Neuron (in vitro differentiated cells): Measurements from ENCODE around the gene KRTAP10-9.
"Not testable (repeated sequence)": the region's sequence is repeated elsewhere in the genome, so short reads cannot be mapped to it uniquely, and the experiment has no call there.

ENCODE experiments used
- H2AFZ ChIP-seq: one replicate; pipeline ENCODE4 v1.6.1; 2013; ENCODE audit warnings: low read depth, mild to moderate bottlenecking, inconsistent platforms, low read length, moderate library complexity
- H3K27me3 ChIP-seq: one replicate; pipeline ENCODE4 v1.6.1; 2013; ENCODE audit warnings: low read length; ENCODE audit not compliant: insufficient read depth
- H3K36me3 ChIP-seq: one replicate; pipeline ENCODE4 v1.6.1; 2013; ENCODE audit warnings: low read length; ENCODE audit not compliant: insufficient read depth
- H3K4me1 ChIP-seq: one replicate; pipeline ENCODE4 v1.6.1; 2013; ENCODE audit warnings: low read length; ENCODE audit not compliant: insufficient read depth
- H3K4me3 ChIP-seq: 2 replicates; pipeline ENCODE4 v1.5.1; 2013; ENCODE audit warnings: mild to moderate bottlenecking, low read length, moderate library complexity
- H3K9me3 ChIP-seq: one replicate; pipeline ENCODE4 v1.6.1; 2013; ENCODE audit warnings: low read length

Gene KRTAP10-9

DNA sequence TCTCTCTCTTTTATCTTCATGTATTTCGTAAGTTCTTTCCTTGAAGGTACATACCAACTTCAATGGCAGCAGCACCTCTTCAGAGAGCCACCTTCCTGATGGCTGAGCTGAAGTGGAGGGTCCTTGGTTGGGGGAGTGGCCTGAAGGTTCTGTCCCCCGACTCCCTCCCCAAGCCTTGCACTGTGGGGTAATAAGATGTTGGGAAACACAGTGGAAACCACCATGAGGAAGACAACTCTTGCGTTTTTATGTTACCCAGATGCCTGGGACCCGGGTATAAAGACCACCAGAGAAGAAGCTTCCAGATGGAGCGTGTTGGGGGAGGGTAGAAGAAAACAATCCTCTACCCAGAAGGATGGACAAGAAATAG lies 31.6 kb downstream of the KRTAP10-9 start:
- Histone ChIP-seq H3K36me3 (no peaks in the 10 kb centered on the region), H2AFZ (no peak overlapping the region), H3K27me3 (no peaks in the 10 kb centered on the region)

DNA sequence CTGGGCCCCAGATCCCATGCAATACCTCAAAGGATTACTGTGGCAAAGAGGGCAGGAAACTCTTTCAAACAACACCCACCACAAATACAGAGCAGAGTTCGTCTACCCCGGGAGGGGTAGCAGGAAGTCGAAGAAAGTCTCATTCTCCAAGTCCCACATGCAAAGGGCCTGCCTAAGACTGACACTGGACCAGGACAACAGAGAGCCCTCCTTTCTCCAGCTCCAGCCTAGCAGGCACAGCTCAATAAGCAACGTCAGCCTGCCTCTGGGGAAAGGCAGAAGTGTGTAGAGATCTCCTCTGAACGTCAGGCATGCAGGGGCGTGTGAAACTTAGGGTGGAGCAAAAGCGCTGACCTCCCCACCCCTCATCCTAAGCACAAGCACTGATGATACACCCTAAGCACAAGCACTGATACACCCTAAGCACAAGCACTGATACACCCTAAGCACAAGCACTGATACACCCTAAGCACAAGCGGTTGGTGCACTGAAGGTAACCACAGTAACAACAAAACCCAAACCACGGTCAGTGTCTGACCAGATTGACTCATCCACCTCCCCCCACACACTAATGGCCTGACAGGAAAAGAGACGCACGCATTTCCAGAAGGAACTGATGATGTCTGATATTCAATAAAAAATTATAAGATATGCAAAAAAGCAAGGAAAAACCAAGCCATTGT lies 32.2 kb downstream of the KRTAP10-9 start:
- H3K9me3 ChIP-seq, result no peaks in the 10 kb centered on the region
- no peak overlapping the region for H3K4me3 ChIP-seq
- no peak overlapping the region for H2AFZ ChIP-seq
- no peaks in the 10 kb centered on the region for H3K36me3 ChIP-seq
- no peaks in the 10 kb centered on the region for H3K4me1 ChIP-seq
- H3K27me3 ChIP-seq, result no peaks in the 10 kb centered on the region

More for the DNA sequence above, 31.6 kb downstream of the KRTAP10-9 start:
- no peaks in the 10 kb centered on the region for H3K4me1 ChIP-seq
- no peak overlapping the region for H3K4me3 ChIP-seq
- no peaks in the 10 kb centered on the region for H3K9me3 ChIP-seq

DNA sequence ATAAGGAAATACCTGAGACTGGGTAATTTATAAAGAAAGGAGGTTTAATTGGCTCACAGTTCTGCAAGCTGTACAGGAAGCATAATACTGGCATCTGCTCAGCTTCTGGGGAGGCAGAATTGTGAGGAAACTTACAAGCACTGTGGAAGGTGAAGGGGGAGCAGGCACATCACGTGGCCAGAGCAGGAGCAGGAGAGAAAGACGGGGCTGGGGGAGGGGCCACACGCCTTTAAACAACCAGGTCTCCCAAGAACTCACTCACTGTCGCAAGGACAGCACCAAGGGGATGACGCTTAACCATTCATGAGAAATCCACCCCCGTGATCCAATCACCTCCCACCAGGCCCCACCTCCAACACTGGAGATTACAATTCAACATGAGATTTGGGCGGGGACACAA lies 34.7 kb downstream of the KRTAP10-9 start:
- H3K36me3 ChIP-seq, H3K27me3 ChIP-seq, H3K4me3 ChIP-seq, H3K4me1 ChIP-seq, H3K9me3 ChIP-seq, H2AFZ ChIP-seq: not testable (repeated sequence)

DNA sequence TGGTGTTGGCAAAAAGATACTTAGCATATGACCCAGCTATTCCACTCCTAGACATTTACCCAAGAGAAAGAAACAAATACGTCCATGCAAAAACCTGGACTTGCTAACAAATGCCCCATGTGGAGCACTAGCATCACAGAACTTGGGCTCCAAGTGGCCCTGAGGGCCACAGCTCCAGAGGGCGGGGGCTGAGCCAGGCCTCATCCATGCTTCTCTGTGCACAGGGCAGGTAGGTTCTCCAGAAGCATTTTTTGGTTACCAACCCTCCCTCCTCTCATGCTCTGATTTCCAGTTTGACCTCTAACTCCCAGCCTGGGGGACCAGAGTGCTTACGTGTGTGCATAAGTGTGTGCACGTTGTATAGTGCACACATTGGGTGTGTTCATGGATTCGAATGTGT lies 37.8 kb downstream of the KRTAP10-9 start:
- H3K4me1 ChIP-seq, result no peaks in the 10 kb centered on the region
- H3K4me3 ChIP-seq, result no peak overlapping the region
- no peak overlapping the region for H2AFZ ChIP-seq
- no peaks in the 10 kb centered on the region for H3K36me3 ChIP-seq
- H3K27me3 ChIP-seq, result no peaks in the 10 kb centered on the region
- H3K9me3 ChIP-seq, result peaks cover 2% of the 10 kb centered on the region

DNA sequence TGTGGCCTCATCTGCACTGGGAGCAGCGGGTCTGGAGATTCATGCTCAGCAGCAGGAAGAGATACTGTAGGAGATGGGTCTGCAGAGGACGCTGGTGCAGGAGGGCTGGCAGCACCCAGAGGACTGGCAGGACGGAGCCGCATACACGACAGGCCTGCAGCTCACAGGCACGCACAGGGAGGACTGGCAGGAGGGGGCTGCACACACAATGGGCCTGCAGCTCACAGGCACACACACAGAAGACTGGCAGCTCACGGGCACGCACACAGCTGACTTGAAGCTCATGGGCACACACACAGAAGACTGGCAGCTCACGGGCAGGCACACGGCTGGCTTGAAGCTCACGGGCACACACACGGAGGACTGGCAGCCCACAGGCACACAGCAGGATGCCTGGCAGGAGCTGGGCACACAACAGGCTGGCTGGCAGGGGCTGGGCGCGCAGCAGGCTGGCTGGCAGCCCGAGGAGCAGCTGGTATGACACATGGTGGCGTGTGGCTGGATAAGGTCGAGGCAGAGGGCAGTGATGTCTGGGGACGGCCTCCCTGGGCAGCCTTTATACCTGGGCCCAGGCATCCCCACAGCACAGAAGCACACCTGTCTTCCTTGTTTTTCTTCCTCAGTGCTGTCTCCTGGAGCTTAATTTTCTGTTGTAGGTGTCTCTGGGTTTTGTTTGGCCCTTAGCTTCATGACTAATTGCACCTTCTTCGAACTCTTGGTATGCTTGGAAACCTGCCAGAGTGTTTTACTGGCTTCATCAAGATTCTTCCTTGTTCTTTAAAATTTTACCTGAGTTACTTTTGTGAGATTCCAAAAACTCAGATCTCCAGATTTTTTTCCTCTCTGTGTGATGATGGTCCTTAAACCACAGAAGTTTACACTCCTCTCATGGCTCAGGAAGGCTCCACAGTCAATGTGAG lies 39.8 kb downstream of the KRTAP10-9 start, which contains the start of gene KRTAP12-2:
Gene KRTAP12-2 (minus strand): TSS at position 527 of the 920 bp plus-strand sequence. CDS start 41 bp downstream, at position 486.
- Histone ChIP-seq H3K4me1 (no peaks in the 10 kb centered on the region), H3K9me3 (peaks cover 6% of the 10 kb centered on the region), H3K27me3 (no peaks in the 10 kb centered on the region), H2AFZ (no peak within 1 kb of the TSS), H3K36me3 (no peaks in the 10 kb centered on the region), H3K4me3 (no peak within 1 kb of the TSS)

DNA sequence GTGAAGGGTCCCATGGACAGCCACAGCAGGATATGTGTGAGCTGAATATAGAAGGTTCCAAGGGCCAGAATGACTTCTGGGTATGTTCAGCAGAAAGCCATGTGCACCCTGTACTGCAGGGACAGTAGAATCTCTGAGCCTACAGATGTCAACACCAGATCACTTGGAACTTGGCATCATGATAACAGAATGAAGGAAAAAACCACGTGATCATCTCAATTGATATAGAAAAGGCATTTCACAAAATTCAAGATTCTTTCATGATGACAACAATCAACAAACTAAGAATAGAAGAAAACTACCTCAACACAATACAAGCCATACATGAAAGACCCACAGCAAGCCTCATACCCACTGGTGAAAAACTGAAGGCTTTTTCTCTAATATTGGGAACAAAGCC lies 40.7 kb downstream of the KRTAP10-9 start:
- Histone ChIP-seq H3K27me3 (no peaks in the 10 kb centered on the region), H2AFZ (no peak overlapping the region), H3K36me3 (no peaks in the 10 kb centered on the region), H3K4me3 (no peak overlapping the region), H3K4me1 (no peaks in the 10 kb centered on the region), H3K9me3 (peaks cover 8% of the 10 kb centered on the region)

DNA sequence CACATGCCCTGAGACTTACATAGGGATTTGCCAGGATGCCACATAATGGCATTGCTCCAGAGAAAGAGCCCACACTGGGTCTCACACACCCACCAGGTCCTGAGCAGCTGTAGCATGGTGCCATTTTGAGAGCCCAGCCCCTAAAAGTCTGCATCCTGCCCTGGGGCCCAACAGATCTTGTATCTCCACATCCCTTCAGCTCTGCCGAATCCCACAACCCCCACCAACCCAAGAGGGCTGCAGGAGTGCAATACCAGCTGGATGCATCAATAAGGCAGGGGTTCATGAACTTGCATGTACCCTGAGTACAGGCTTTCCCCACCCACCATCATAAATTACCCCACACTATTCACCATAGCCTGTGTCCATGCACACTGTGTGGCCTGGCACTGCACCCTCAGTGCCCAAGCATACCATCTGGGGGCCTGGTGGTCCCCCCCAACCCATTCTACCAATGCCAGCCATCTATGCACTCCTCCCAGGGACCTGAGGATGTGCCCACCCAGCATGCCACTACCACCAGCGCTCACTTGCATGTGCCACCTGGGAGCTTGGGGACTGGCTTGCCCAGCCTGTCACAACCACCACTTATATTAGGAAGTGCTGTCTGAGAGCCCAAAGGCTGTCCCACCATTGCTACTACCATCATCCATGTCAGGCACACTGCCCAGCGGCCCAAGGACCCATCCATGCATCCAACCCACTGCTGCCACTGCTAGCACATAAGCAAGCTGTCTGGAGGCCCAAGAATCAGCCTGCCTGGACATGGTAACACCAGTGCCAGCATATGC lies 43.9 kb downstream of the KRTAP10-9 start:
- Histone ChIP-seq H2AFZ (no peak overlapping the region), H3K36me3 (no peaks in the 10 kb centered on the region), H3K27me3 (no peaks in the 10 kb centered on the region), H3K4me3 (no peak overlapping the region), H3K9me3 (peaks cover 8% of the 10 kb centered on the region), H3K4me1 (no peaks in the 10 kb centered on the region)

DNA sequence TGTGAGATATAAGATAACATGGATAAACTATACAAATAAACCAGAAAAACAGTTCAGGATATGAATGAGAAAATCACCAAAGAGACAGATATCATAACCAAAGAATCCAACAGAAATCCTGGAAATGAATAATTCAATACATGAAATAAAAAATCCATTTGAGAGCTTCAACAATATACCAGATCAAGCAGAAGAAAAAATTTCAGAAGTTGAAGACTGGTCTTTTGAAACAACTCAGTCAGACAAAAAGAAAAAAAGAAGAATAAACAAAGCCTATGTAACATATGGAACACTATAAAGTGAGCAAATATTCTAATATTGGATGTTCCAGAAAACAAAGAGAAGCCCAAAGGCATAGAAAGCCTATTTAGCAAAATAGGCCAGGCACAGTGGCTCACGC lies 45.0 kb downstream of the KRTAP10-9 start:
- Histone ChIP-seq H2AFZ (no peak overlapping the region), H3K9me3 (peaks cover 8% of the 10 kb centered on the region), H3K4me3 (no peak overlapping the region), H3K27me3 (peaks cover 1% of the 10 kb centered on the region), H3K4me1 (no peaks in the 10 kb centered on the region), H3K36me3 (no peaks in the 10 kb centered on the region)

DNA sequence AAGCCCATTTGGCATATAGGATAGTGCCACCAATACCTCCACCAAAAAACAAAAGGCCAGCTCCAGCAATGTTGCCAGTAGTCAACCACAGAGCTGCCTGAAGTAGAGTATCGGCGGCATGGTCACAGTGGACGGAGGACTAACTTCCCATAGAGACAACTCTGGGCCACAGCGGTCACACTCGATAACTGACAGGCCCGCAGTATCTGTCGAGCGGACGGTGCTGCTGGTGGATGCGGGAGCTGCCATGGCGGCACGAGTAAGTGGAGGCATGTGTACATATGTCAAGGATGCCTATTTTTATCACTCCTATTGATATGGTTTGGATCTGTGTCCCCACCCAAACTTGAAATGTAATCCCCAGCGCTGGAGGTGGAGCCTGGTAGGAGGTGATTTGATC lies 51.0 kb downstream of the KRTAP10-9 start:
- H3K27me3 ChIP-seq, result peaks cover 8% of the 10 kb centered on the region

More for the DNA sequence above, 51.0 kb downstream of the KRTAP10-9 start:
- Histone ChIP-seq H3K4me1 (no peaks in the 10 kb centered on the region), H3K9me3 (no peaks in the 10 kb centered on the region), H3K4me3 (no peak overlapping the region), H3K36me3 (no peaks in the 10 kb centered on the region), H2AFZ (no peak overlapping the region)
